ENCODE data around the gene RUNX3. TPM values are rescaled to one million over a fixed set of nuclear protein-coding genes. Genes with fewer than 3 reads are reported as not detected.
A peak's percentile ranks its signal among the peaks of the same experiment; 100 is the strongest.
"Not testable (repeated sequence)": the region's sequence is repeated elsewhere in the genome, so short reads cannot be mapped to it uniquely, and the experiment has no call there.

Gene RUNX3
- total RNA-seq, 1 experiment from 2014 or later, result 3.5 TPM

- Histone ChIP-seq H3K27me3 (ENCODE audit: control insufficient read depth, insufficient read depth, low read length) (no peaks in the 10 kb centered on the region), H3K36me3 (replicated peaks; ENCODE audit: control insufficient read depth, insufficient read depth, low read length) (no peaks in the 10 kb centered on the region), H3K4me3 (ENCODE audit: insufficient read depth, low read depth, low read length) (no peak overlapping the region)
- DNase-seq, result peak; percentile 55
Observed at GRCh38 chr1:24911651-24912155, 18.4 kb downstream of the RUNX3 start.

DNA sequence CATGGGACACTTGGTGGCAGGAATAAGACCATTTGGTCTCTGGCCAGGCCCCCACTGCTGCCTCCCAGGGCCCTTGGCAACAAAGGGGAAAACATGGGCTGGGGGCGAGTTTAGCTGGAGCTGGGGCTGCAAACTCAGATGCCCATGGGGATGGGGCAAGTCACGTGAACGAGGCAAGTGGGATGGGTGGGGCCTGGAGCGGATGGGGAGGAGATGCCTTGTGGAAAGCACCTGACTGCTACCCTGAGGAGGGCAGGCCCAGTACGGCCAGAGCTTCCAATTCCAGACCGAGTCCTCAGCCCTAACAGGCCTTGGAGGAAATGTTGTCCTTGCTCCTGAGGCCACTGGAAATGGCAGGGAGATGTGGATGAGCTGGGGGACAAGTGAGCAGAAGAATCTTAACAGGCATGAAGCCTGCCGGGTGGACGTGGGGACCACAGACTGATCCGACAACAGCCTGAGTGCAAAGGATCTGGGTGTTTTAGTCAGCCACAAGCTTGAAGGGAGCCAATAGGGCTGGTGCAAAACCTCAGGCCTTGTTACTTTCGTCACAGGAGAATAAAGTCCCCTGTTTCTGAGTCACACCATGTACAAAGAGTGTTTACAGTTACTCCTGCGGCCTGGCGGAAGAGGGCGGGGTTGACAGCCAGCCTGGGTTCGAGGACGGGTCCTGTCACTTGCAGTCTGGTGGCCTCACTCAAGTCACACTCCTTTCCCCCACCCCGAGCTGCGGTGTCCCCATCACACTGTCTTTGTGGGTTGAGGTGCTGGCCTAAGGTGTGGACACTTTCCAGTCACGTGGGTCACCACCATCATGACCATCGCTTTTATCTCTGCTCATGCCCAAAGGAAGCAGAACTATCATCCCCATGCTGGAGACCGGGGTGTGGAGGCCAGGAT is 19.1 kb downstream of the RUNX3 start:
- Histone ChIP-seq H3K4me3 (ENCODE audit: insufficient read depth, low read depth, low read length) (no peak overlapping the region), H3K36me3 (replicated peaks; ENCODE audit: control insufficient read depth, insufficient read depth, low read length) (no peaks in the 10 kb centered on the region), H3K27me3 (ENCODE audit: control insufficient read depth, insufficient read depth, low read length) (no peaks in the 10 kb centered on the region)
- DNase-seq, result peak; percentile 81

- Histone ChIP-seq H3K27me3 (ENCODE audit: control insufficient read depth, insufficient read depth, low read length) (no peaks in the 10 kb centered on the region), H3K4me3 (ENCODE audit: insufficient read depth, low read depth, low read length) (no peak overlapping the region), H3K36me3 (replicated peaks; ENCODE audit: control insufficient read depth, insufficient read depth, low read length) (no peaks in the 10 kb centered on the region)
- DNase-seq, result peak; percentile 60
Observed at GRCh38 chr1:24910210-24910609, 19.9 kb downstream of the RUNX3 start.

- H3K27me3 ChIP-seq (ENCODE audit: control insufficient read depth, insufficient read depth, low read length), result no peaks in the 10 kb centered on the region
- DNase-seq, result peak; percentile 94
- H3K4me3 ChIP-seq (ENCODE audit: insufficient read depth, low read depth, low read length), result no peak overlapping the region
- H3K36me3 ChIP-seq (replicated peaks; ENCODE audit: control insufficient read depth, insufficient read depth, low read length), result no peaks in the 10 kb centered on the region
Observed at GRCh38 chr1:24909388-24909898, 20.6 kb downstream of the RUNX3 start.

DNA sequence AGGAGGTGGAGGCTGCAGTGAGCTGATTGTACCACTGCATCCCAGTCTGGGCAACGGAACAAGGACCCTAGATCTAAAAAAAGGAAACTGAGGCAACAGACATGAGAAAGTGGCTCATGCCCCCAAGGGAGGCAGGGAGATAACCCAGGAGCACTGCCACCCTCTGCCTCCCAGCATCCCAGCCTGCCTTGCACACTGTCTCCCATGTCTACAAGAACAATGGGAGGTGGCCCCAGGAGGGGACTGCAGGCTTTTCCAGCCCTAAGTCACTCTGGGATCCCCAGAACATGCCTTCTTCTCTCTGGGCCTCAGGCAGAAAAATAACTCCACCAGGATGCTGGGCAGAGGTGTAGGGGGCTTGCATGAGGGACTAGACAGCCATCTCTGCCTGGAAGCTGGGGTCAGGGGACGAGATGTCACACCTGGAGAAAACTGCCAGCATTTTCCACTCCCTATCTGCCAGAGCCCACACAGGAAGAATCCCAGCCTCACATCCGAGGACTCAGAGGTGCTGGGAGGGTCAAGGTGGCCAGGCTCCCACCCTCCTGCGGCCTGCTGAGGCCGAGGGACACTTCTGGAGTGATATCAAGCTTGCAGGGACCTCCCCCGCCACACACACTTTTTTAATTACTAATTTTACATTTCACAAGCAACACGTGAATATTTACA is 21.4 kb downstream of the RUNX3 start:
- Histone ChIP-seq H3K27me3 (ENCODE audit: control insufficient read depth, insufficient read depth, low read length) (no peaks in the 10 kb centered on the region), H3K4me3 (ENCODE audit: insufficient read depth, low read depth, low read length) (no peak overlapping the region), H3K36me3 (replicated peaks; ENCODE audit: control insufficient read depth, insufficient read depth, low read length) (no peaks in the 10 kb centered on the region)
- peak; percentile 34 for DNase-seq

- not testable (repeated sequence) for DNase-seq; H3K36me3 ChIP-seq (replicated peaks; ENCODE audit: control insufficient read depth, insufficient read depth, low read length); H3K4me3 ChIP-seq (ENCODE audit: insufficient read depth, low read depth, low read length); H3K27me3 ChIP-seq (ENCODE audit: control insufficient read depth, insufficient read depth, low read length)
Observed at GRCh38 chr1:24907587-24908294, 22.3 kb downstream of the RUNX3 start.

GRCh38 chr1:24906760-24907490 is 23.2 kb downstream of the RUNX3 start:
- no peaks in the 10 kb centered on the region for H3K36me3 ChIP-seq (replicated peaks; ENCODE audit: control insufficient read depth, insufficient read depth, low read length)
- no peak overlapping the region for H3K4me3 ChIP-seq (ENCODE audit: insufficient read depth, low read depth, low read length)
- DNase-seq, result peak; percentile 38
- no peaks in the 10 kb centered on the region for H3K27me3 ChIP-seq (ENCODE audit: control insufficient read depth, insufficient read depth, low read length)

GRCh38 chr1:24905979-24906720 is 23.9 kb downstream of the RUNX3 start:
- DNase-seq, result peak; percentile 58
- no peaks in the 10 kb centered on the region for H3K27me3 ChIP-seq (ENCODE audit: control insufficient read depth, insufficient read depth, low read length)

DNA sequence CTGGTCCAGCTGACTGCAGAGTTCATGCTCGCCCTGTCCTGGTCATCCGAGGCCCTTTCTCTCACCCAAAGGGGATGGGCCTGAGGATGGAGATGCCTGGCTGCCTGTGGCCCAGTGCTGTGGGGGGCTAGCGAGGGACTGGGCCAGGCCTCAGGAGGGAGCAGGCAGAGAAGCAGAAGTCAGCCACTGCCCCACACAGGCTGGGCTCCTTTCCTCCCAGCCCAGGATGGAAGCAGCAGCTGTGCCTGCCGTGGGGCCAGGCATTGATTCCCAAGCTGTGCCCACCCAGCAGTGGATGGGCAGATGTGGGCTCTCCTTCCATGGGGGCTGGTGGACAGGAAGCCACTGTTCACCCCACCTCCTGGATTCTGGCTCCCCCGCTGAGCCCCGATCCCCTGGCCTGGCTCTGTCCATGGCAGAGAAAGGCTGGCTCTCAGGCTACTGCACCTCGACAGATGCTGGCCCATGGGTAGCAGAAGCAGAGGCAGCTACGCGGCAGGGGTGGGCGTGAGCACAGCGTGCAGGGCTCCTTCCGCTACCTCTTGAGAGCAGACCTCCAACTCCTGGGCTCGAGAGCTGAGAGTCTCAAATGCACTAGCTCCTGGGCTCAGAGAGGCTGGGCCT is 24.6 kb downstream of the RUNX3 start:
- Histone ChIP-seq H3K27me3 (ENCODE audit: control insufficient read depth, insufficient read depth, low read length) (no peaks in the 10 kb centered on the region), H3K36me3 (replicated peaks; ENCODE audit: control insufficient read depth, insufficient read depth, low read length) (no peaks in the 10 kb centered on the region), H3K4me3 (ENCODE audit: insufficient read depth, low read depth, low read length) (no peak overlapping the region)
- DNase-seq, result peak; percentile 56

More at GRCh38 chr1:24905979-24906720, 23.9 kb downstream of the RUNX3 start:
- Histone ChIP-seq H3K36me3 (replicated peaks; ENCODE audit: control insufficient read depth, insufficient read depth, low read length) (no peaks in the 10 kb centered on the region), H3K4me3 (ENCODE audit: insufficient read depth, low read depth, low read length) (no peak overlapping the region)

- peak; percentile 57 for DNase-seq
- Histone ChIP-seq H3K4me3 (ENCODE audit: insufficient read depth, low read depth, low read length) (no peak overlapping the region), H3K27me3 (ENCODE audit: control insufficient read depth, insufficient read depth, low read length) (no peaks in the 10 kb centered on the region), H3K36me3 (replicated peaks; ENCODE audit: control insufficient read depth, insufficient read depth, low read length) (no peaks in the 10 kb centered on the region)
Observed at GRCh38 chr1:24904731-24905354, 25.2 kb downstream of the RUNX3 start.

DNA sequence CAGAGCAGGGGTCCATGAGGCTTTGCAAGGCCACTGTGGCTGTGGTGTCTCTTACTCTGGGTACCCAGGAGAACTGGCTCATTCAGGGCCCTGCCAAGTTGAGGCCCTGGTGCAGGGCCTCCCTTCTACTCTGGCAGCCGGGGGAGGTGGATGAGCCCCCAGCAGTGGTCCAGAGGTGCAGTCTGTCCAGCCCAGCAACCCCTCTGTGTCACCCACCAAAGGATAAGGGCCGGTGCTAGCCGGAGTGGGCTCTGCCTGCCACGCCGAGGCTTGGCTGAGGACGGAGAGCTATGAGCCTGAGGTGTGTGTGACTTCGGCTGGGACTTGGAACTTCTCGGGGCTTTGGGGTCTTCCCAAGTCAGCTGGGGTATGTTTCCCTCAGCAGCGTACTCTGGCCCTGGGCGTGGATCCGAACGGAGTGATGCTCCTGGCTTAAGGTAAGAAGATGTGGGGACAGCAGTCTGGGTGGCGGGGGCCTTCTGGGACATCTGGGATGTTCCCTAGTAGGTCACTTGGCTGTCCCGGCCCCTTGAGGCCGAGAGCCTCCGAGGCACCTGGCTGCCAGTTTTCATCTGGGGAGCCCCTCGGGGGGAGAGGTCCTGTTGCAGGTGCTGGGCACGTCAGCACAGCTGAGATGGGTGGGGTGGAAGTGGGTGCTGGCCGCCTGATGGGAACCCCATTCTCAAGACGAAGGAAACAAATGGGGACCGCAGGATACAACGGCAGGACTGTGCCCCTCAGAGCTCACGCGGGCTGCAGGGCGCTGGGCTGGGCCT is 25.9 kb downstream of the RUNX3 start:
- Histone ChIP-seq H3K36me3 (replicated peaks; ENCODE audit: control insufficient read depth, insufficient read depth, low read length) (no peaks in the 10 kb centered on the region), H3K4me3 (ENCODE audit: insufficient read depth, low read depth, low read length) (no peak overlapping the region), H3K27me3 (ENCODE audit: control insufficient read depth, insufficient read depth, low read length) (no peaks in the 10 kb centered on the region)
- DNase-seq, result peak; percentile 70

DNA sequence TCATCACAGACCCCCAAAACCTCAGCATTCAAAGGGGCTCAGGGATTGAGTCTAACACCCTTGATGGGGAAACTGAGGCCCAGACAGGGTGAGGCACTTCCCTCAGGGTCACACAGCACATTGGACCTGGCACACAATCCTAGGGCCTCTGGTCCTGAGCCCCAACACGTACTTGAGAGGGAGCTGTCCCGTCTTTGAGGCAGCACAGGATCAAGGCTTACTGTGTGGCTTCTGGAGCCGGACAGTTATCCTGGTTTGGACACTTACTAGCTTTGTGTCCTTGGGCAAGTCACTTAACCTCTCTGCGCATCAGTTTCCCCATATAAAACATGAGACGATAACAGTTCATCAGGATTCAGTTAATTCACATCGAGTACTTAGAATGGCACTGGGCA is 26.5 kb downstream of the RUNX3 start:
- H3K27me3 ChIP-seq (ENCODE audit: control insufficient read depth, insufficient read depth, low read length), result no peaks in the 10 kb centered on the region
- no peaks in the 10 kb centered on the region for H3K36me3 ChIP-seq (replicated peaks; ENCODE audit: control insufficient read depth, insufficient read depth, low read length)
- no peak overlapping the region for H3K4me3 ChIP-seq (ENCODE audit: insufficient read depth, low read depth, low read length)
- peak; percentile 36 for DNase-seq

Data from H7 (cell line).